HG02642 (cell line): ENCODE results near the gene ADCY9.
"Not testable (repeated sequence)": the region's sequence is repeated elsewhere in the genome, so short reads cannot be mapped to it uniquely, and the experiment has no call there.

Experiments used
- ATAC-seq: cut with Tn5 transposase; IDR thresholded peaks from one replicate; pipeline ENCODE4 v1.9.1; 2021; ENCODE audit warnings: mild to moderate bottlenecking; ENCODE audit not compliant: unreplicated experiment, poor library complexity

Gene ADCY9

GRCh38 chr16:3937066-3937875 lies 179.0 kb downstream of the ADCY9 start:
- ATAC-seq, result no peak

GRCh38 chr16:3935921-3936320 lies 180.3 kb downstream of the ADCY9 start:
- no peak for ATAC-seq

- no peak for ATAC-seq
These were observed 181.6 kb downstream of the ADCY9 start for GRCh38 chr16:3934491-3935181.

GRCh38 chr16:3927147-3927546 lies 189.1 kb downstream of the ADCY9 start:
- ATAC-seq, result not testable (repeated sequence)

- no peak for ATAC-seq
These were observed 191.5 kb downstream of the ADCY9 start for GRCh38 chr16:3924763-3925162.

GRCh38 chr16:3922241-3922640 lies 194.0 kb downstream of the ADCY9 start:
- ATAC-seq, result no peak

GRCh38 chr16:3920206-3920605 lies 196.0 kb downstream of the ADCY9 start:
- no peak for ATAC-seq

- no peak for ATAC-seq
These were observed 196.8 kb downstream of the ADCY9 start for GRCh38 chr16:3919413-3919812.

- no peak for ATAC-seq
These were observed 200.6 kb downstream of the ADCY9 start for GRCh38 chr16:3915426-3916260.

- ATAC-seq, result no peak
These were observed 203.3 kb downstream of the ADCY9 start for GRCh38 chr16:3912897-3913296.
